ENCODE results near the gene TBC1D14. TPM values are rescaled to one million over a fixed set of nuclear protein-coding genes. Genes with fewer than 3 reads are reported as not detected.

TBC1D14 gene
- total and polyA plus RNA-seq, 2 experiments from 2014 or later = 33.6 to 50.8 TPM

GRCh38 chr4:6878451-6879059, 31.1 kb upstream of the TBC1D14 start:
- no peaks in the 10 kb centered on the region for H3K9me2 ChIP-seq (replicated peaks; ENCODE audit: insufficient read depth)
- DNase-seq (ENCODE audit: low spot score) = no peak
- WGBS (ENCODE audit: low lambda C conversion rate, missing lambda C conversion rate) = 77% methylated on average over 11 of the region's 11 CpGs
- H4K20me1 ChIP-seq (ENCODE audit: insufficient read depth, poor library complexity, severe bottlenecking) = no peaks in the 10 kb centered on the region
- no peaks in the 10 kb centered on the region for H3K4me1 ChIP-seq (ENCODE audit: insufficient read depth)
- no peaks in the 10 kb centered on the region for H3K27me3 ChIP-seq
- no peak overlapping the region for H3K4me2 ChIP-seq
- H3K4me3 ChIP-seq = no peak overlapping the region
- H3K36me3 ChIP-seq (replicated peaks; ENCODE audit: insufficient read depth, low read depth) = no peaks in the 10 kb centered on the region
- TF ChIP-seq EZH2 (IDR thresholded peaks at IDR 0.05; ENCODE audit: borderline replicate concordance) (no peak), CTCF (IDR thresholded peaks at IDR 0.05; ENCODE audit: poor library complexity) (no peak), EZH2phosphoT487 (IDR thresholded peaks at IDR 0.05; ENCODE audit: low read depth, severe bottlenecking, unreplicated experiment) (no peak)
- H3K79me2 ChIP-seq = peaks cover 4% of the 10 kb centered on the region
- no peak overlapping the region for H3K27ac ChIP-seq
- no peaks in the 10 kb centered on the region for H3K9me3 ChIP-seq (ENCODE audit: low read depth)
- no peak overlapping the region for H2AFZ ChIP-seq

GRCh38 chr4:6880691-6881090, 28.9 kb upstream of the TBC1D14 start:
- H4K20me1 ChIP-seq (ENCODE audit: insufficient read depth, poor library complexity, severe bottlenecking) = no peaks in the 10 kb centered on the region
- no peaks in the 10 kb centered on the region for H3K27me3 ChIP-seq
- DNase-seq (ENCODE audit: low spot score) = no peak
- H2AFZ ChIP-seq = no peak overlapping the region
- H3K4me1 ChIP-seq (ENCODE audit: insufficient read depth) = no peaks in the 10 kb centered on the region
- 93% methylated on average over 7 of the region's 7 CpGs for WGBS (ENCODE audit: low lambda C conversion rate, missing lambda C conversion rate)
- H3K36me3 ChIP-seq (replicated peaks; ENCODE audit: insufficient read depth, low read depth) = no peaks in the 10 kb centered on the region
- no peak overlapping the region for H3K27ac ChIP-seq
- no peak overlapping the region for H3K4me2 ChIP-seq
- no peaks in the 10 kb centered on the region for H3K9me2 ChIP-seq (replicated peaks; ENCODE audit: insufficient read depth)
- no peak overlapping the region for H3K4me3 ChIP-seq
- H3K9me3 ChIP-seq (ENCODE audit: low read depth) = no peaks in the 10 kb centered on the region
- peaks cover 2% of the 10 kb centered on the region for H3K79me2 ChIP-seq
- no peak for TF ChIP-seq EZH2phosphoT487 (IDR thresholded peaks at IDR 0.05; ENCODE audit: low read depth, severe bottlenecking, unreplicated experiment)
- TF ChIP-seq EZH2 (IDR thresholded peaks at IDR 0.05; ENCODE audit: borderline replicate concordance) = no peak

- no peaks in the 10 kb centered on the region for H3K27me3 ChIP-seq
- 93% methylated on average over 16 of the region's 16 CpGs for WGBS (ENCODE audit: low lambda C conversion rate, missing lambda C conversion rate)
- no peak overlapping the region for H3K4me3 ChIP-seq
- no peak for DNase-seq (ENCODE audit: low spot score)
- no peak for TF ChIP-seq CTCF (IDR thresholded peaks at IDR 0.05; ENCODE audit: poor library complexity)
- no peak for TF ChIP-seq EZH2 (IDR thresholded peaks at IDR 0.05; ENCODE audit: borderline replicate concordance)
- no peak for TF ChIP-seq EZH2phosphoT487 (IDR thresholded peaks at IDR 0.05; ENCODE audit: low read depth, severe bottlenecking, unreplicated experiment)
- no peak overlapping the region for H3K4me2 ChIP-seq
- no peaks in the 10 kb centered on the region for H3K4me1 ChIP-seq (ENCODE audit: insufficient read depth)
- H3K27ac ChIP-seq = no peak overlapping the region
- no peak overlapping the region for H2AFZ ChIP-seq
- no peaks in the 10 kb centered on the region for H3K9me3 ChIP-seq (ENCODE audit: low read depth)
- peaks cover 2% of the 10 kb centered on the region for H3K79me2 ChIP-seq
- H3K36me3 ChIP-seq (replicated peaks; ENCODE audit: insufficient read depth, low read depth) = no peaks in the 10 kb centered on the region
- no peaks in the 10 kb centered on the region for H4K20me1 ChIP-seq (ENCODE audit: insufficient read depth, poor library complexity, severe bottlenecking)
- H3K9me2 ChIP-seq (replicated peaks; ENCODE audit: insufficient read depth) = no peaks in the 10 kb centered on the region
Observed at GRCh38 chr4:6881908-6882307, 27.7 kb upstream of the TBC1D14 start.

GRCh38 chr4:6884341-6884870, 25.2 kb upstream of the TBC1D14 start:
- no peak overlapping the region for H3K4me3 ChIP-seq
- DNase-seq (ENCODE audit: low spot score) = no peak
- H3K79me2 ChIP-seq = peaks cover 2% of the 10 kb centered on the region
- H3K27me3 ChIP-seq = no peaks in the 10 kb centered on the region
- H3K4me2 ChIP-seq = no peak overlapping the region
- no peaks in the 10 kb centered on the region for H3K9me3 ChIP-seq (ENCODE audit: low read depth)
- 74% methylated on average over 3 of the region's 3 CpGs for WGBS (ENCODE audit: low lambda C conversion rate, missing lambda C conversion rate)
- H2AFZ ChIP-seq = no peak overlapping the region
- no peaks in the 10 kb centered on the region for H3K9me2 ChIP-seq (replicated peaks; ENCODE audit: insufficient read depth)
- TF ChIP-seq EZH2phosphoT487 (IDR thresholded peaks at IDR 0.05; ENCODE audit: low read depth, severe bottlenecking, unreplicated experiment) (no peak), EZH2 (IDR thresholded peaks at IDR 0.05; ENCODE audit: borderline replicate concordance) (no peak), CTCF (IDR thresholded peaks at IDR 0.05; ENCODE audit: poor library complexity) (no peak)
- no peaks in the 10 kb centered on the region for H4K20me1 ChIP-seq (ENCODE audit: insufficient read depth, poor library complexity, severe bottlenecking)
- no peaks in the 10 kb centered on the region for H3K36me3 ChIP-seq (replicated peaks; ENCODE audit: insufficient read depth, low read depth)
- H3K27ac ChIP-seq = no peak overlapping the region
- H3K4me1 ChIP-seq (ENCODE audit: insufficient read depth) = no peaks in the 10 kb centered on the region
